GM12878 (cell line): Measurements from ENCODE around the gene FZR1. TPM values are rescaled to one million over a fixed set of nuclear protein-coding genes. Genes with fewer than 3 reads are reported as not detected.

Experiments used
- ATAC-seq: fragments of 200-7000 bp; cut with Tn5 transposase; 3 replicates; pipeline ENCODE4 v1.9.1; 2020; ENCODE audit warnings: mild to moderate bottlenecking, moderate library complexity
- BruUV-seq: library from RNA; stranded (reverse); fragments of 400-500 nt; replicated peaks from 2 replicates; lab custom pipeline; 2021; lab: Mats Ljungman, UMichigan
- CTCF ChIA-PET: fragments of 300-600 bp; sonication (Branson Sonifier 250); formaldehyde crosslinking; extraction: SDS; loops from one replicate; lab custom pipeline; 2021; ENCODE audit warnings: inconsistent platforms; lab: Yijun Ruan, JAX
- POLR2A ChIA-PET: fragments of 350-600 bp; formaldehyde crosslinking; extraction: SDS; loops from one replicate; lab custom pipeline; 2021; ENCODE audit warnings: inconsistent platforms; lab: Charles Lee
- RAD21 ChIA-PET: fragments of 300-600 bp; sonication (Branson Sonifier 250); formaldehyde crosslinking; loops from one replicate; lab custom pipeline; 2023; ENCODE audit warnings: antibody characterized with exemption; ENCODE audit not compliant: unreplicated experiment; lab: Charles Lee
- SMC1A ChIA-PET: fragments of 300-600 bp; sonication (Branson Sonifier 250); formaldehyde crosslinking; loops from one replicate; lab custom pipeline; 2023; ENCODE audit not compliant: unreplicated experiment, uncharacterized antibody; lab: Charles Lee
- DNase-seq: peaks from one replicate; pipeline ENCODE4 v3.0.0-alpha.2; 2011; ENCODE audit warnings: low read depth, low spot score
- FAIRE-seq: peaks from 3 replicates; lab custom pipeline; 2011; peaks lifted over from hg19 to GRCh38; lab: Jason Lieb, UNC
- H2AFZ ChIP-seq: 2 replicates; pipeline ENCODE4 v1.6.0; 2011; ENCODE audit warnings: low read depth, low read length, control low read depth; ENCODE audit not compliant: control insufficient read depth
- H3K27ac ChIP-seq: 2 replicates; pipeline ENCODE4 v1.5.1; 2011; ENCODE audit warnings: control low read depth; ENCODE audit not compliant: control insufficient read depth, insufficient read depth
- H3K27me3 ChIP-seq, 2 experiments: replicated peaks in 1 of 2; 2 replicates each; pipeline versions ENCODE4 v1.6.0 to v1.6.1; 2011; ENCODE audit warnings: low read length in 1 of 2; ENCODE audit not compliant: control insufficient read depth in 2 of 2, insufficient read depth in 2 of 2
- H3K36me3 ChIP-seq, 2 experiments: 2 replicates each; pipeline ENCODE4 v1.5.1; 2011; ENCODE audit warnings: low read length in 1 of 2; ENCODE audit not compliant: control insufficient read depth in 2 of 2, insufficient read depth in 2 of 2
- H3K4me1 ChIP-seq: 2 replicates; pipeline ENCODE4 v1.6.1; 2011; ENCODE audit warnings: mild to moderate bottlenecking, low read length, moderate library complexity, mixed read lengths; ENCODE audit not compliant: control insufficient read depth, insufficient read depth
- H3K4me2 ChIP-seq: 2 replicates; pipeline ENCODE4 v1.6.0; 2011; ENCODE audit warnings: control low read depth; ENCODE audit not compliant: control insufficient read depth, insufficient read depth
- H3K4me3 ChIP-seq: fragments of 200-600 bp; sonication (generic); 2 replicates; pipeline ENCODE4 v1.5.1; 2016
- H3K79me2 ChIP-seq: 2 replicates; pipeline ENCODE4 v1.6.0; 2011; ENCODE audit warnings: low read length; ENCODE audit not compliant: control insufficient read depth, insufficient read depth
- H3K9ac ChIP-seq: 2 replicates; pipeline ENCODE4 v1.8.0; 2011; ENCODE audit warnings: low read length, control low read depth, mixed read lengths; ENCODE audit not compliant: control insufficient read depth, insufficient read depth
- H3K9me3 ChIP-seq: replicated peaks from 3 replicates; pipeline ENCODE4 v1.5.1; 2011; ENCODE audit warnings: mild to moderate bottlenecking, low read length; ENCODE audit not compliant: control insufficient read depth, insufficient read depth
- H4K20me1 ChIP-seq: 2 replicates; pipeline ENCODE4 v1.6.0; 2011; ENCODE audit not compliant: control insufficient read depth, insufficient read depth
- BCL11A ChIP-seq: IDR thresholded peaks from 2 replicates; pipeline ENCODE4 v1.6.1; 2011; ENCODE audit warnings: low read depth, low read length
- POLR2AphosphoS5 ChIP-seq: IDR thresholded peaks from 2 replicates; pipeline ENCODE4 v1.6.1; 2011; ENCODE audit warnings: mild to moderate bottlenecking, low read length, inconsistent platforms
- RAD51 ChIP-seq: fragments of 450-650 bp; IDR thresholded peaks from 2 replicates; pipeline ENCODE4 v1.6.1; 2016; ENCODE audit warnings: moderate library complexity, mild to moderate bottlenecking, inconsistent platforms
- SKIL ChIP-seq: fragments of 450-650 bp; IDR thresholded peaks from 2 replicates; pipeline ENCODE4 v1.6.1; 2017; ENCODE audit warnings: mild to moderate bottlenecking, low read depth, inconsistent platforms; ENCODE audit not compliant: poor library complexity, severe bottlenecking
- SPI1 ChIP-seq: IDR thresholded peaks from 2 replicates; pipeline ENCODE4 v1.6.1; 2011; ENCODE audit warnings: low read depth, mild to moderate bottlenecking, low read length, moderate library complexity, borderline replicate concordance; ENCODE audit not compliant: insufficient read depth
- SUPT20H ChIP-seq: IDR thresholded peaks from 2 replicates; pipeline ENCODE4 v1.6.1; 2011; ENCODE audit warnings: low read depth, mild to moderate bottlenecking, low read length, moderate library complexity, borderline replicate concordance; ENCODE audit not compliant: control insufficient read depth
- WRNIP1 ChIP-seq: IDR thresholded peaks from 2 replicates; pipeline ENCODE4 v1.6.1; 2011; ENCODE audit warnings: low read depth, low read length, improper control_type of control experiment, borderline replicate concordance
- ZNF384 ChIP-seq: IDR thresholded peaks from 2 replicates; pipeline ENCODE4 v1.6.1; 2012; ENCODE audit warnings: low read depth, mild to moderate bottlenecking, low read length, improper control_type of control experiment, borderline replicate concordance
- ZSCAN29 ChIP-seq: fragments of 450-650 bp; IDR thresholded peaks from 2 replicates; pipeline ENCODE4 v1.6.1; 2017; ENCODE audit warnings: mild to moderate bottlenecking, moderate library complexity
- WGBS: methylation state at CpG from one replicate; pipeline ENCODE4 v1.1.6; 2016; ENCODE audit warnings: low lambda C conversion rate; ENCODE audit not compliant: insufficient replicate concordance, insufficient coverage; ENCODE audit errors: missing lambda C conversion rate; 5-methylcytosine and 5-hydroxymethylcytosine counted together
- in situ Hi-C: fragments of 300-500 bp; cut with MboI; formaldehyde crosslinking; loops from 9 replicates; pipeline ENCODE4 v1.14.3; 2018; ENCODE audit warnings: mixed read lengths
- intact Hi-C: fragments of 100-400 bp; cut with micrococcal nuclease; formaldehyde crosslinking; loops from one replicate; pipeline ENCODE4 v1.14.2; 2022; ENCODE audit not compliant: unreplicated experiment
- polyA plus RNA-seq, 11 experiments: library from polyadenylated mRNA; depleted of rRNA in 4 of 11; unstranded in 6 of 11; stranded (reverse) in 5 of 11; fragments of >200 nt; fragmentation: Nextera tagmentation in 4 of 11; fragmentation: Illumina TruSeq in 1 of 11; extraction: Ambion mirVana in 4 of 11; extraction: Trizol in 1 of 11; gene quantifications; 1 replicate in 1 of 11; 2 replicates in 10 of 11; pipeline versions ENCODE4 v1.2.1 to v1.2.3, GENCODE V29; 2011 to 2016; ENCODE audit warnings: inconsistent platforms in 2 of 11, missing spikeins in 2 of 11, low read depth in 1 of 11
- total RNA-seq, 4 experiments: library from RNA; depleted of rRNA in 3 of 4; stranded (reverse); fragments of >200 nt in 3 of 4; fragmentation: Illumina TruSeq in 1 of 4; extraction: Trizol in 1 of 4; gene quantifications; 2 replicates each; pipeline versions ENCODE4 v1.2.1 to v1.2.3, GENCODE V29; 2013 to 2021

FZR1 gene
- total and polyA plus RNA-seq, 10 of the 15 experiments (the other 5 are each of a cell fraction or from before 2014, with no cell fraction given): 0.11 to 44.2 (median 29.3) TPM

DNA sequence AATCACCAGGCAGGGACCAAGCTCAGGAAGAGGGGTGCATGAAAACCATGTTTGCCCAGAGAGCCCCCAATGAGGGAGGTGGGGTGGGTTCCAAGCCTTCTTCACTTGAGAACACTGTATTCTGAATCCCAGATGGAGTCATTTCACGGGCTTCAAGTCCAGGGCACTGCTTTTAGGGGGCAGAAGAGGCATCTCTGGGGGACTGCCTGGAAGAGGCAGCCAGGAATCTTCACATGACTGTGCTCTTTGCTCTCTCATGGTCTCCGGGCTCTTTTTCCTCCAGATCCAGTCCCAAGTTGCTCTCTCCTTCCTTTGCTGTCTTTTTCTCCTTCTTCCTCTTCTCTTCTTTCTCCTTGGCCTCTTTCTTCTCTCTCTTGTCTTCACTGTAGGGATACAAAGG lies 31.5 kb upstream of the FZR1 start (continued):
- TF ChIP-seq SKIL (no peak), WRNIP1 (no peak), ZSCAN29 (no peak), BCL11A (no peak), SUPT20H (no peak)

- Histone ChIP-seq H3K9ac (no peak overlapping the region), H3K9me3 (no peaks in the 10 kb centered on the region; the same call in 2 of the 3 replicates), H4K20me1 (peaks cover 2% of the 10 kb centered on the region; the same call in 1 of the 2 replicates), H3K4me3 (no peak overlapping the region), H3K27ac (no peak overlapping the region), H2AFZ (no peak overlapping the region), H3K4me1 (no peaks in the 10 kb centered on the region), H3K27me3 (no peaks in the 10 kb centered on the region), H3K4me2 (no peak overlapping the region)
- DNase-seq: no peak
- RAD21 ChIA-PET: no interaction called here
- in situ Hi-C loops: no loop called here
- BruUV-seq: no TSS peak
- ATAC-seq: no peak
- CTCF ChIA-PET: no interaction called here
- POLR2A ChIA-PET: no interaction called here
- SMC1A ChIA-PET: interaction anchor here (0.6 kb wide), 1 partner anchor 10 kb away, joined by 3 read pairs; no protein-coding TSS in a partner anchor
- no peak for TF ChIP-seq ZNF384
- no peak for TF ChIP-seq RAD51
- no peak for TF ChIP-seq SPI1
- no peak for TF ChIP-seq POLR2AphosphoS5
- TF ChIP-seq, all 136 proteins: peak for 0
- intact Hi-C loops: no loop called here
- H3K79me2 ChIP-seq: no peaks in the 10 kb centered on the region
- FAIRE-seq: no peak
- WGBS: 19% methylated on average over 4 of the region's 4 CpGs
- H3K36me3 ChIP-seq: no peaks in the 10 kb centered on the region
Observed at GRCh38 chr19:3475449-3475848, 30.7 kb upstream of the FZR1 start.
